ENCODE measurements around the gene GRAMD4.

GRCh38 chr22:46626911-46627805 lies 7.0 kb downstream of the GRAMD4 start:
- TF ChIP-seq MAX (IDR thresholded peaks at IDR 0.05) (no peak), HOXA7 (CRISPR knock-in tag; IDR thresholded peaks at IDR 0.05) (no peak), RARB (CRISPR knock-in tag; IDR thresholded peaks at IDR 0.05) (no peak), CTCF (IDR thresholded peaks at IDR 0.05) (no peak)
